GM12878 (cell line): ENCODE data around the gene ZNF148. TPM values are rescaled to one million over a fixed set of nuclear protein-coding genes. Genes with fewer than 3 reads are reported as not detected.
A peak's percentile ranks its signal among the peaks of the same experiment; 100 is the strongest.

Experiments
- ATF2 ChIP-seq: IDR thresholded peaks from 2 replicates; pipeline ENCODE4 v1.6.1; 2012; ENCODE audit warnings: low read length, inconsistent platforms
- ATF7 ChIP-seq: fragments of 450-650 bp; IDR thresholded peaks from 2 replicates; pipeline ENCODE4 v1.6.1; 2016; ENCODE audit warnings: low read depth, mild to moderate bottlenecking
- CHD2 ChIP-seq: IDR thresholded peaks from 2 replicates; pipeline ENCODE4 v1.6.1; 2011; ENCODE audit warnings: low read depth, low read length, improper control_type of control experiment, borderline replicate concordance
- CREM ChIP-seq: IDR thresholded peaks from 2 replicates; pipeline ENCODE4 v1.6.1; 2014; ENCODE audit warnings: antibody characterized with exemption, low read depth
- EED ChIP-seq: sonication (generic); IDR thresholded peaks from 2 replicates; pipeline ENCODE4 v1.6.1; 2016; ENCODE audit warnings: antibody characterized with exemption, low read depth
- IRF4 ChIP-seq: IDR thresholded peaks from 2 replicates; pipeline ENCODE4 v1.6.1; 2011; ENCODE audit warnings: low read depth, low read length
- JUND ChIP-seq: IDR thresholded peaks from 2 replicates; pipeline ENCODE4 v1.6.1; 2012; ENCODE audit warnings: low read depth, mild to moderate bottlenecking, low read length, improper control_type of control experiment, moderate library complexity
- KAT2A ChIP-seq: conservative IDR thresholded peaks from 2 replicates; pipeline ENCODE4 v1.6.1; 2011; ENCODE audit warnings: low read depth, low read length; ENCODE audit not compliant: control insufficient read depth
- MLLT1 ChIP-seq: fragments of 450-650 bp; IDR thresholded peaks from 2 replicates; pipeline ENCODE4 v1.6.1; 2016; ENCODE audit warnings: mild to moderate bottlenecking
- NFXL1 ChIP-seq: fragments of 450-650 bp; IDR thresholded peaks from 2 replicates; pipeline ENCODE4 v1.6.1; 2017; ENCODE audit warnings: antibody characterized with exemption, mild to moderate bottlenecking, borderline replicate concordance
- PAX5 ChIP-seq: IDR thresholded peaks from 2 replicates; pipeline ENCODE4 v1.6.1; 2011; ENCODE audit warnings: low read depth, low read length, borderline replicate concordance
- REST ChIP-seq: IDR thresholded peaks from 2 replicates; pipeline ENCODE4 v1.6.1; 2012; ENCODE audit warnings: mild to moderate bottlenecking, low read depth, low read length
- SMARCA5 ChIP-seq: fragments of 450-650 bp; IDR thresholded peaks from 2 replicates; pipeline ENCODE4 v1.6.1; 2017; ENCODE audit warnings: mild to moderate bottlenecking
- SMC3 ChIP-seq: IDR thresholded peaks from 2 replicates; pipeline ENCODE4 v1.6.1; 2011; ENCODE audit warnings: low read length, improper control_type of control experiment, borderline replicate concordance
- SP1 ChIP-seq: IDR thresholded peaks from one replicate; pipeline ENCODE4 v1.6.1; 2011; ENCODE audit warnings: low read depth, low read length
- SUPT20H ChIP-seq: IDR thresholded peaks from 2 replicates; pipeline ENCODE4 v1.6.1; 2011; ENCODE audit warnings: low read depth, mild to moderate bottlenecking, low read length, moderate library complexity, borderline replicate concordance; ENCODE audit not compliant: control insufficient read depth
- YY1 ChIP-seq: IDR thresholded peaks from 2 replicates; pipeline ENCODE4 v1.6.1; 2011; ENCODE audit warnings: low read depth, mild to moderate bottlenecking, low read length
- ZBED1 ChIP-seq: IDR thresholded peaks from 2 replicates; pipeline ENCODE4 v1.6.1; 2016; ENCODE audit warnings: borderline replicate concordance
- ZNF687 ChIP-seq: fragments of 450-650 bp; IDR thresholded peaks from 2 replicates; pipeline ENCODE4 v1.6.1; 2017; ENCODE audit warnings: mild to moderate bottlenecking, moderate library complexity
- polyA plus RNA-seq, 11 experiments: library from polyadenylated mRNA; depleted of rRNA in 4 of 11; unstranded in 6 of 11; stranded (reverse) in 5 of 11; fragments of >200 nt; fragmentation: Nextera tagmentation in 4 of 11; fragmentation: Illumina TruSeq in 1 of 11; extraction: Ambion mirVana in 4 of 11; extraction: Trizol in 1 of 11; gene quantifications; 1 replicate in 1 of 11; 2 replicates in 10 of 11; pipeline versions ENCODE4 v1.2.1 to v1.2.3, GENCODE V29; 2011 to 2016; ENCODE audit warnings: inconsistent platforms in 2 of 11, missing spikeins in 2 of 11, low read depth in 1 of 11
- total RNA-seq, 4 experiments: library from RNA; depleted of rRNA in 3 of 4; stranded (reverse); fragments of >200 nt in 3 of 4; fragmentation: Illumina TruSeq in 1 of 4; extraction: Trizol in 1 of 4; gene quantifications; 2 replicates each; pipeline versions ENCODE4 v1.2.1 to v1.2.3, GENCODE V29; 2013 to 2021

Gene ZNF148
- total and polyA plus RNA-seq, 10 of the 15 experiments (the other 5 are each of a cell fraction or from before 2014, with no cell fraction given) = 8.6 to 40.4 (median 26.7) TPM

GRCh38 chr3:125200731-125201139 is 174.4 kb downstream of the ZNF148 start (continued):
- TF ChIP-seq SMARCA5 = no peak
- peak; percentile 57 for TF ChIP-seq ATF7
- TF ChIP-seq ZNF687 = no peak
- no peak; the same call in 1 of the 2 replicates for TF ChIP-seq SMC3
- TF ChIP-seq IRF4 = peak; percentile 66; the same call in 1 of the 2 replicates
- TF ChIP-seq CREM = peak; percentile 59; the same call in 1 of the 2 replicates
- peak; percentile 84 for TF ChIP-seq EED
- peak; percentile 81 for TF ChIP-seq YY1
- no peak for TF ChIP-seq SUPT20H
- TF ChIP-seq ATF2 = peak; percentile 74
- peak; percentile 23; the same call in 1 of the 2 replicates for TF ChIP-seq MLLT1
- TF ChIP-seq NFXL1 = no peak
- TF ChIP-seq CHD2 = 0 out of 2 replicates have a peak, but pooled peaks have one; percentile 28
- TF ChIP-seq PAX5 = peak; percentile 58; the same call in 1 of the 2 replicates
- 0 out of 2 replicates have a peak, but pooled peaks have one; percentile 28 for TF ChIP-seq JUND
- no peak for TF ChIP-seq REST
- 0 out of 2 replicates have a peak, but pooled peaks have one; percentile 70 for TF ChIP-seq ZBED1
- TF ChIP-seq KAT2A = no peak
- TF ChIP-seq SP1 = no peak
